ENCODE results near the gene AMY2B. TPM values are rescaled to one million over a fixed set of nuclear protein-coding genes. Genes with fewer than 3 reads are reported as not detected.
"Not testable (repeated sequence)": the region's sequence is repeated elsewhere in the genome, so short reads cannot be mapped to it uniquely, and the experiment has no call there.

The AMY2B gene
- polyA plus RNA-seq, 1 donor, result 75.7 TPM

DNA sequence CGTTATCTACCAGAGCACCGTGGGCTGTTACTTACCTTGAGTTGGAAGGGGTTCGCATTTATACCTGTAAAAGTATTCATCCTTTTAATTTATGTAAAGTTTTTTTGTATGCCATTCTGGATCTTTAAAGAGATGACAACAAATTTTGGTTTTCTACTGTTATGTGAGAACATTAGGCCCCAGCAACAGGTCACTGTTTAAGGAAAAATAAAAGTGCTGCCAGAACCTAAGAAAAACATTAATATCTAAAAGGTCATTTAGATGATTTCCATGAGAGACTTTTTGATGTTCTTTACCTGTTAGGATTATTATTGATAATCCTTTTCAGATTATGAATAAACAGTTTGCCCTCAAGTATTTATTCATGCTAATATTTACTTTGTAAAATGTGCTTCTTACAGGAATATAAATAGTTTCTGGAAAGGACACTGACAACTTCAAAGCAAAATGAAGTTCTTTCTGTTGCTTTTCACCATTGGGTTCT is 45.6 kb downstream of the AMY2B start, which contains the start of gene AMY2A:
Gene AMY2A (plus strand): TSS at position 434 of the 484 bp plus-strand sequence. CDS start 14 bp downstream, at position 448.
- DNase-seq, result not testable (repeated sequence)

DNA sequence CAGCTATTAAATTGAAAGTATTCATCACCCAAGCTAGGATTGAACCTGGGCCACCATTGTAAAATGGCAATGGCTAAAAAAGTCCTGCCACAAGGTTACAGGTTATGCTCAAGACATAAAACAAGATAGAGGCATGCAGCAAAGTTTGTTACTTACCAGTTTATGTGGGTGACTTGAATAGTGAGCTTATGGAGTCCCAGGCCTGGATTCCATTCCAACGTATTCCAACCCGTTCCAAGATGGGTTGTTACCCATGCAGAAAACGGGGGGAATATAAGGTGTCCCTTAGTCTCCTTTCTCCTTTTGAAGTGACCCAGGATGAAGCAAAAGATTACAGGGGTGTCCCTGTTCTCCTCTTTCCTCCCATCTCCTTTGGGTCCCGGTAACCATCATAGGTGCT is 56.0 kb downstream of the AMY2B start:
- not testable (repeated sequence) for DNase-seq

Other genes with a start within 250 kb of the AMY2B start
- 109 TPM for gene RNPC3, start 45.9 kb upstream of the AMY2B start, polyA plus RNA-seq (ENCODE audit: insufficient read length)
- 0.53 TPM for gene AMY2A, start 45.8 kb downstream of the AMY2B start, polyA plus RNA-seq (ENCODE audit: insufficient read length)
- gene AMY1A, start 84.2 kb downstream of the AMY2B start, polyA plus RNA-seq (ENCODE audit: insufficient read length), result not detected
- gene AMY1B, start 124.6 kb downstream of the AMY2B start, polyA plus RNA-seq (ENCODE audit: insufficient read length), result not detected
- gene AMY1C, start 178.3 kb downstream of the AMY2B start, polyA plus RNA-seq (ENCODE audit: insufficient read length), result not detected

Measured in left kidney (tissue), 2 donors.